ENCODE data around the gene WDFY4. TPM values are rescaled to one million over a fixed set of nuclear protein-coding genes. Genes with fewer than 3 reads are reported as not detected.

WDFY4 gene
- total and polyA plus RNA-seq, 2 donors (not counting 3 experiments of a cell fraction or from before 2014, with no cell fraction given) = 10.1 to 10.2 TPM

DNA sequence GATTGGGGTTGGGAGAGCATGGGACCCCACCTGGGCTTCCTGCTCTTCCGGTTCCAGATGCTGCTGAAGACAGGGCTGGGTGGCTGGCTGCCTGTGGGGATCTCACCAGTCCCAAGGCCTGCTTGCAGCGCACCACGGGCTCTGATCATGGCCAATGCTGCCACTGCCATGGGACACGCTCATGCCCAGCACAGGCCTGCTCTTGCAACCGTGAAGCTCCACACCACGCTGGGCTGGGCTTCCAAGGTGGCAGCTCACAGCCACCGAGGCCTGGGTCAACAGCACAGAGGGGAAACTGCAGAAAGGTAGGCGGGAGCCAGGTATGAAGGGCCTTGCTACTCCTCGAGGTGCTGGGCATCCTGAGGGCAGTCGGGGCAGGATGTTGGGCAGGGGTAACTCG lies 327.1 kb downstream of the WDFY4 start:
- Histone ChIP-seq H2AFZ (ENCODE audit: low read depth, low read length) (no peak overlapping the region), H3K4me1 (ENCODE audit: control insufficient read depth, extremely low read depth, insufficient read depth, low read length) (no peaks in the 10 kb centered on the region), H3K4me3 (replicated peaks in 1 of 3; ENCODE audit: insufficient read depth in 1 of 3, low read depth in 1 of 3, low read length in 3 of 3) (no peak overlapping the region), H3K36me3 (ENCODE audit: control insufficient read depth in 2 of 2, extremely low read depth in 1 of 2, insufficient read depth in 2 of 2, low read length in 2 of 2) (no peaks in the 10 kb centered on the region), H4K20me1 (replicated peaks; ENCODE audit: control insufficient read depth, extremely low read depth, insufficient read depth, low read length) (no peaks in the 10 kb centered on the region), H3K4me2 (ENCODE audit: insufficient read depth, low read length) (no peak overlapping the region), H3K9ac (replicated peaks; ENCODE audit: extremely low read depth, insufficient read depth, low read length) (no peak overlapping the region), H3K9me3 (replicated peaks; ENCODE audit: control insufficient read depth, insufficient read depth, low read length) (no peaks in the 10 kb centered on the region), H3K79me2 (ENCODE audit: control insufficient read depth, insufficient read depth, low read length) (no peaks in the 10 kb centered on the region), H3K27me3 (ENCODE audit: control insufficient read depth in 2 of 2, insufficient read depth in 2 of 2, low read length in 2 of 2) (no peaks in the 10 kb centered on the region), H3K27ac (ENCODE audit: insufficient read depth, low read depth, low read length) (no peak overlapping the region), H3K9me1 (replicated peaks; ENCODE audit: control insufficient read depth, extremely low read depth, insufficient read depth, low read length) (no peaks in the 10 kb centered on the region)
- ChIA-PET CTCF (no interaction called here), POLR2A (no interaction called here)
- dilution Hi-C loops (cut with MboI; ENCODE audit: extremely low pct_ligation_motif_present, low sequenced_read_pairs) (no loop called here), intact Hi-C loops (cut with micrococcal nuclease) (no loop called here)
- DNase-seq (ENCODE audit: low read depth, low spot score) (no peak), FAIRE-seq (no peak)
- BruUV-seq (replicated peaks) = no TSS peak
- TF ChIP-seq POLR2A (IDR thresholded peaks at IDR 0.05; ENCODE audit: low read depth, low read length) (no peak), GATA2 (IDR thresholded peaks at IDR 0.05; ENCODE audit: insufficient read depth, insufficient read length, low read depth, low read length) (no peak), JUN (IDR thresholded peaks at IDR 0.05; ENCODE audit: borderline replicate concordance, insufficient read depth, insufficient read length, low read depth) (no peak), POLR2AphosphoS5 (IDR thresholded peaks at IDR 0.05; ENCODE audit: insufficient read depth, low read depth, low read length) (no peak), EZH2 (IDR thresholded peaks at IDR 0.05; ENCODE audit: borderline replicate concordance, low read depth, low read length, severe bottlenecking) (no peak), FOS (IDR thresholded peaks at IDR 0.05; ENCODE audit: borderline replicate concordance, insufficient read depth, low read length) (no peak), MYC (IDR thresholded peaks at IDR 0.05; ENCODE audit: low read depth, low read length) (no peak)
- TF ChIP-seq, protein P1, sequence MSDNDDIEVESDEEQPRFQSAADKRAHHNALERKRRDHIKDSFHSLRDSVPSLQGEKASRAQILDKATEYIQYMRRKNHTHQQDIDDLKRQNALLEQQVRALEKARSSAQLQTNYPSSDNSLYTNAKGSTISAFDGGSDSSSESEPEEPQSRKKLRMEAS (IDR thresholded peaks at IDR 0.05; ENCODE audit: insufficient read depth, insufficient read length) = no peak
- TF ChIP-seq, protein P2, sequence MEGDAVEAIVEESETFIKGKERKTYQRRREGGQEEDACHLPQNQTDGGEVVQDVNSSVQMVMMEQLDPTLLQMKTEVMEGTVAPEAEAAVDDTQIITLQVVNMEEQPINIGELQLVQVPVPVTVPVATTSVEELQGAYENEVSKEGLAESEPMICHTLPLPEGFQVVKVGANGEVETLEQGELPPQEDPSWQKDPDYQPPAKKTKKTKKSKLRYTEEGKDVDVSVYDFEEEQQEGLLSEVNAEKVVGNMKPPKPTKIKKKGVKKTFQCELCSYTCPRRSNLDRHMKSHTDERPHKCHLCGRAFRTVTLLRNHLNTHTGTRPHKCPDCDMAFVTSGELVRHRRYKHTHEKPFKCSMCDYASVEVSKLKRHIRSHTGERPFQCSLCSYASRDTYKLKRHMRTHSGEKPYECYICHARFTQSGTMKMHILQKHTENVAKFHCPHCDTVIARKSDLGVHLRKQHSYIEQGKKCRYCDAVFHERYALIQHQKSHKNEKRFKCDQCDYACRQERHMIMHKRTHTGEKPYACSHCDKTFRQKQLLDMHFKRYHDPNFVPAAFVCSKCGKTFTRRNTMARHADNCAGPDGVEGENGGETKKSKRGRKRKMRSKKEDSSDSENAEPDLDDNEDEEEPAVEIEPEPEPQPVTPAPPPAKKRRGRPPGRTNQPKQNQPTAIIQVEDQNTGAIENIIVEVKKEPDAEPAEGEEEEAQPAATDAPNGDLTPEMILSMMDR (IDR thresholded peaks at IDR 0.05; ENCODE audit: extremely low read depth in 1 of 2, insufficient read depth in 1 of 2, low read depth in 1 of 2, low read length in 2 of 2) = no peak
